ENCODE data around the gene RFC5. TPM values are rescaled to one million over a fixed set of nuclear protein-coding genes. Genes with fewer than 3 reads are reported as not detected.

Gene RFC5
- total and polyA plus RNA-seq, 12 donors: 5.8 to 28.0 (median 8.6) TPM

DNA sequence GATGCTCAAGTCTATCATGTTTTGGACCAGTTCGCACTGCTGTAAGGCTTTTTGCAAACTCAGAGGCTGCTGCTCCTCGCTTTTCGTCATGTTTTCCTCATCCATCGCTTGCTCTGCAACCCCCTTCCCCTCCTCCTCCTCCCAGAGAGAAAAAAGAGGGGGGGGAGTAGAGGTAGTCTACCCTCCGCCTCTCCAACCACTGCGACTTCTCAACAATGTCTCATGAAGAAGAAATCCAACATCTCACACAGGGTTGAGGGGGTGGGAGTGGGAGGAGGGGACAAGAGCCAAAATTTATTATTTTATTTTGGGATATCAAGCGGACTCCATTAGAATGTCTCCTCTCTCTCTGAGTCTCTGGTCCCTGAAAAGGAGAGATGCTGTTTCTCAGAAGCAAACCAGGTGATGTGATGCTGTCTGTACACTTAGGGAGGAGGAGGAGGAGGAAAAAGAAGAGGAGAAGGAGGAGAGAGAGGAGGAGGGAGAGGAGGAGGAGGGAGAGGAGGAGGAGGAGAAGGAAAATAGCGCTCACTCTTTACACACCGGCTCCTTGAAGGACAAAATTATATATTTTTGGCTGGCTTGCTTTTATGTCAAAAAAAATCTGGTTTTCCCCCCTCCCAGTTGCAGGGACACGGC, 48.2 kb upstream of the RFC5 start:
- WGBS, 4 donors: 2 to 7% (median 4%) methylated on average over 9 to 10 of the region's 10 CpGs
- Histone ChIP-seq H3K36me3 (replicated peaks in 1 of 2) (no peaks in the 10 kb centered on the region), H3K4me3 (no peak overlapping the region), H3K27ac (no peak overlapping the region), H3K4me1 (replicated peaks in 1 of 2) (no peaks in the 10 kb centered on the region), H3K27me3 (peaks cover 20% of the 10 kb centered on the region), H3K9me3 (replicated peaks in 1 of 3) (peaks cover 0 to 5% (median 0%) of the 10 kb centered on the region in 3 donors)
- intact Hi-C loops (cut with DNase I): no loop called here
- DNase-seq: no peak
- TF ChIP-seq CTCF (IDR thresholded peaks at IDR 0.05): no peak
- TF ChIP-seq POLR2A (IDR thresholded peaks at IDR 0.05): no peak

- intact Hi-C loops (cut with DNase I): no loop called here
Observed at GRCh38 chr12:117968826-117969659, 47.5 kb upstream of the RFC5 start, which contains the start of gene KSR2. Gene KSR2, minus strand, starts transcription at chr12:117968990. Its CDS starts 735 bp downstream, at chr12:117968255.

DNA sequence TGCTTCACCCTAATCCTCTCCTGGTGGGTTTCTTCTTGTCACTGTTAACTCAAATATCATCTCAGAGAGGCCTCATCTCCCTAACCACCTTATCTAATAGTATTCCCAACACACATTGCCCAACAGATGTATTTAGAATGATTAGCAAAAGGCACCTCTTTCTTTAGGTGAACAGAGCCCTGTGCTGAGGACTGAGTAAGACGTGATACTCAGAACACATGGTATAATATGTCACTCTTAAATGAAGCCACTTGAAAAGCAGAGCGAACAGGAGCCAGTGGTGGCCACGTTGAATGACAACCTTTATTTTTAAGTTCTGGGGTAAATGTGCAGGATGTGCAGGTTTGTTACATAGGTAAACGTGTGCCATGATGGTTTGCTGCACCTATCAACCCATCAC, 46.2 kb upstream of the RFC5 start:
- H3K4me3 ChIP-seq: no peak overlapping the region
- intact Hi-C loops (cut with DNase I): no loop called here
- H3K4me1 ChIP-seq (replicated peaks in 1 of 2): no peaks in the 10 kb centered on the region
- 72 to 91% (median 77%) methylated on average over 4 of the region's 4 CpGs for WGBS, 4 donors
- TF ChIP-seq POLR2A (IDR thresholded peaks at IDR 0.05) (no peak), CTCF (IDR thresholded peaks at IDR 0.05) (no peak)
- H3K27me3 ChIP-seq: peaks cover 20% of the 10 kb centered on the region
- no peak for DNase-seq
- peaks cover 0 to 5% (median 0%) of the 10 kb centered on the region in 3 donors for H3K9me3 ChIP-seq (replicated peaks in 1 of 3)
- no peaks in the 10 kb centered on the region for H3K36me3 ChIP-seq (replicated peaks in 1 of 2)
- H3K27ac ChIP-seq: no peak overlapping the region

More at GRCh38 chr12:117968826-117969659, 47.5 kb upstream of the RFC5 start, which contains the start of gene KSR2:
- DNase-seq: peak in 3 of 7 donors; percentile 20 to 78 (median 28)
- TF ChIP-seq POLR2A (IDR thresholded peaks at IDR 0.05) (peak in 1 of 2 donors; percentile 15), CTCF (IDR thresholded peaks at IDR 0.05) (no peak)
- Histone ChIP-seq H3K36me3 (replicated peaks in 1 of 2) (no peaks in the 10 kb centered on the region), H3K4me3 (peak within 1 kb of the TSS in 1 of 4 donors; percentile 11), H3K4me1 (replicated peaks in 1 of 2) (no peaks in the 10 kb centered on the region), H3K9me3 (replicated peaks in 1 of 3) (peaks cover 0 to 5% (median 0%) of the 10 kb centered on the region in 3 donors), H3K27me3 (peaks cover 20% of the 10 kb centered on the region), H3K27ac (no peak within 1 kb of the TSS)
- WGBS, 4 donors: 0 to 2% (median 1%) methylated on average over 23 to 86 of the region's 86 CpGs

DNA sequence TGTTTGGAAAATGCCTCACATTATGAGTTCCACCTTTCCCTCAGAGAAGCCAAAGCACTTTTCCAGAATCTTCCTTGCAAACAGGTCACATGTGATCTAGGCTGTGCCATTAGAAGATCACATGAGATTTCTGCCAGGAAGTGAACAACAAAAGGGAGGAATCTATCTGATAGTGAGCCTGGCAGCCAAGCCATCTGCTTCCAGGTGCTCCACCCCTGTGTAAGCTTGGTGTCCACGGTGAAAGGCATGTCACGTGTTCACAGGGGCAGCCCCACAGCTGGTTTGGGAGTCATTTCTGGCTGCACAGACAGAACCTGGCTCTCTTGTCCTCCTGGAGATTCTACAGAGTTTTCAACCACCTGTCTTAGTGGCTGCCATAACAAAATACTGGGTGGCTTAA, 44.2 kb upstream of the RFC5 start:
- DNase-seq: no peak
- 37 to 83% (median 74%) methylated on average over 1 to 2 of the region's 2 CpGs for WGBS, 4 donors
- no peaks in the 10 kb centered on the region for H3K4me1 ChIP-seq (replicated peaks in 1 of 2)
- H3K4me3 ChIP-seq: no peak overlapping the region
- H3K36me3 ChIP-seq (replicated peaks in 1 of 2): no peaks in the 10 kb centered on the region
- intact Hi-C loops (cut with DNase I): no loop called here
- peaks cover 0 to 5% (median 0%) of the 10 kb centered on the region in 3 donors for H3K9me3 ChIP-seq (replicated peaks in 1 of 3)
- H3K27me3 ChIP-seq: peaks cover 20% of the 10 kb centered on the region
- TF ChIP-seq POLR2A (IDR thresholded peaks at IDR 0.05) (no peak), CTCF (IDR thresholded peaks at IDR 0.05) (no peak)
- H3K27ac ChIP-seq: no peak overlapping the region
